Measurements from ENCODE around the gene RPL38.
"Not testable (repeated sequence)": the region's sequence is repeated elsewhere in the genome, so short reads cannot be mapped to it uniquely, and the experiment has no call there.

RPL38 gene

GRCh38 chr17:74185571-74186185, 17.8 kb upstream of the RPL38 start:
- no peak for FAIRE-seq

- no peak for FAIRE-seq
Observed at GRCh38 chr17:74186498-74186897, 17.0 kb upstream of the RPL38 start.

- no peak for FAIRE-seq
Observed at GRCh38 chr17:74187761-74188160, 15.7 kb upstream of the RPL38 start.

GRCh38 chr17:74188687-74189086, 14.8 kb upstream of the RPL38 start:
- FAIRE-seq = not testable (repeated sequence)

- no peak for FAIRE-seq
Observed at GRCh38 chr17:74190154-74190553, 13.3 kb upstream of the RPL38 start.

GRCh38 chr17:74190807-74191406, 12.6 kb upstream of the RPL38 start:
- no peak for FAIRE-seq

GRCh38 chr17:74192950-74193781, 10.3 kb upstream of the RPL38 start:
- FAIRE-seq = no peak

GRCh38 chr17:74194682-74195081, 8.8 kb upstream of the RPL38 start:
- no peak for FAIRE-seq

- FAIRE-seq = no peak
Observed at GRCh38 chr17:74196541-74197317, 6.7 kb upstream of the RPL38 start.

GRCh38 chr17:74197801-74198200, 5.7 kb upstream of the RPL38 start:
- FAIRE-seq = no peak

- no peak for FAIRE-seq
Observed at GRCh38 chr17:74198694-74199093, 4.8 kb upstream of the RPL38 start.

GRCh38 chr17:74199306-74200092, 4.0 kb upstream of the RPL38 start:
- no peak for FAIRE-seq

GRCh38 chr17:74200112-74200511, 3.4 kb upstream of the RPL38 start:
- FAIRE-seq = no peak

GRCh38 chr17:74201250-74201649, 2.2 kb upstream of the RPL38 start:
- FAIRE-seq = no peak

- no peak for FAIRE-seq
Observed at GRCh38 chr17:74201948-74202347, 1.5 kb upstream of the RPL38 start.

- FAIRE-seq = no peak
Observed at GRCh38 chr17:74202938-74203337, 540 bp upstream of the RPL38 start.

- FAIRE-seq = no peak
Observed at GRCh38 chr17:74204474-74204873, 996 bp downstream of the RPL38 start.

- no peak for FAIRE-seq
Observed at GRCh38 chr17:74205274-74205673, 1.8 kb downstream of the RPL38 start.

GRCh38 chr17:74206332-74206818, 2.9 kb downstream of the RPL38 start:
- FAIRE-seq = no peak

GRCh38 chr17:74210191-74211140, 7.0 kb downstream of the RPL38 start:
- no peak for FAIRE-seq

Data from endometrium (tissue), 2 donors.